Stimulated activated CD8-positive, alpha-beta memory T cell treated with anti-CD3 and anti-CD28 coated beads, Interleukin-4, amount 100 ng/mL, for 1 hour (primary cell): ENCODE data around the gene CCNY.

Source experiments
- DNase-seq, 2 donors: peaks; one replicate each; pipeline ENCODE4 v3.0.0-alpha.2; 2020; ENCODE audit warnings: low read depth in 2 of 2, low spot score in 1 of 2

Gene CCNY

DNA sequence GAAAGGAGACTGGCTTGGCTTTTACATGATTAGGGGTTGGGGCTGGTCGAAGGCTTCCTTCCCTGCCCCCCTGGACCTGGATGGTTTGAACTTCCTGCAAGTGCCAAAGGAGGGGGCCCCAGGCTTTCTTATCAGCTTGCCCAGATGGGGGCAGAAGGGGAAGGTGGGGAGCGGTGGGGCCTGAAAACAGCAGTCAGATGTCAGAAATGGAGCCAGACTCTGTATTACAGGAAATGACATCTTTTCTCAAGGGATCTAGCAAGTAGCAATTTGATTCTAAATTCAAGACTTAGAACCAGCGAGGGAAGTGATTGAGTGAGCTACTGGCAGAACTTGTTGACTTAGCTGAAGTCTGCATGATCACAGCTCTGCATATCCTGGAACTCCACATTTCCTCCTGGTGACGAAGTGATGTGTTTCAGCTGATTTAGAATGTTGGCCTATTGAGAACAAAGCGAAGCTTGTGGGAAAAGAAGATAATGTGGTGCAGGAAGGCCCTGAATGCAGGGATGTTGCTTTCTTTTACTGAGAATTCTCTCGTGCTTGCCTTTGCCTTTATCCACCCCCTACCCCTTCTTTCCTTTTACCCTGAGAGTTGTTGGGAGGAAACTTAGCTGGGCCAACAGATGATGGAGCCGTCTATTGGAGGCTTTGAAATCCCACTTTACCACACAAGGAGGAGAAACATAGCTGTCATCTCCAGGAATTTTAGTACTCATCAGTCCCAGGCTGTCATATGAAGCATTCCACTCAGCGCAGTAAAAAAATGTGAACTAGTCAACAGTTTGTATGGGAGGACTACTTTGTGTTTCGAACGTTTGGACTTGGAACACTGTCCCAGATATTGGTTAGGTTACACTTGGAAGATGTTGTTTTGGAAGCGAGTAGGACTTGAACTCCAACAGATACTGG lies 43.2 kb downstream of the CCNY start:
- no peak for DNase-seq

DNA sequence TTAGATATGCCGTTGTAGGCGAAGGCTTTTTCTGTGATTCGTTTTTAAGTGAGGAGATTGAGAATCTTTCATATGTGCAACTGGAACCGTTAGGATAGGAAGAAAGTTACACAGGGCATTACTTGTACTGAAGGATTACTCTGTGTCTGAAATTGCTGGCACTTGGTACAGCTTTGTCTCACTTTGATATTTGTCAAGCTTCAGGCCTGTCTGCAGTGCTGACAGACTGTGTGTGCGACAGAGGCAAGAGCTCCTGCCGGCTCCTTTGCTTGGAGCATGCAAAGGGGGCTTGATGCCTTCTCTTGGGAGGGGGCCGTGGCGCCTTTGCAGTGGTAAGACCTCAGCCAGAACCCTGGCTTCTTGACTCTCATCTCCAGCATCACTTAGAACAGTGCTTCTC lies 45.8 kb downstream of the CCNY start:
- DNase-seq = no peak

DNA sequence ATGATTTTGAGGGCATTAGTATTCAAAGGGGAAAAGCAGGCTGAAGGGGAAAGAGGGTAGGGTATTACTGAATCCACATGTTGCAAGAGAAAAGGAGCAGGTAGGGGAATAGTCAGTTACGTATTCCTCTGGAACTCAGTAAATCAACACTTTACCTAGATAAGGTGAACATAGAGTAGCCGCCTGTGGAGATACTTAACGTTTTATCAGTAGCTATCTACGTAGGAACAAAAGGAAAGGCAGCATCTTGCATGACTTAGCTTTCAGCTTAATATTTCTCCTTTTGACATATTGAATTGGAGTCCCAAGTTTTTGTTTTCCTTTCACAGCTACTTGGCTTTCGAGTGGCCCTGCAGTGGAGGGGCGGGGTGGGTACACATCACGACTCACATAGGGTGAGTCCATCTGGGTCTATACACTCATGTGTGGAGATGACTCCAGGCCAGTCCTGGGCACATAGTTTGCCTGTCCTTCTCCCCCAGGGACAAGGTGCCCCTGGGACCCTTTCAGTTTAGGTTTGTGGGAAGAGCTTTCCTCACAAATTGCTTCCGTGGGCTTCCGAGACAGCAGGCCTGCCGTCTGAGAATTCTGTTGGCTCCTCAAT lies 48.1 kb downstream of the CCNY start:
- no peak for DNase-seq

DNA sequence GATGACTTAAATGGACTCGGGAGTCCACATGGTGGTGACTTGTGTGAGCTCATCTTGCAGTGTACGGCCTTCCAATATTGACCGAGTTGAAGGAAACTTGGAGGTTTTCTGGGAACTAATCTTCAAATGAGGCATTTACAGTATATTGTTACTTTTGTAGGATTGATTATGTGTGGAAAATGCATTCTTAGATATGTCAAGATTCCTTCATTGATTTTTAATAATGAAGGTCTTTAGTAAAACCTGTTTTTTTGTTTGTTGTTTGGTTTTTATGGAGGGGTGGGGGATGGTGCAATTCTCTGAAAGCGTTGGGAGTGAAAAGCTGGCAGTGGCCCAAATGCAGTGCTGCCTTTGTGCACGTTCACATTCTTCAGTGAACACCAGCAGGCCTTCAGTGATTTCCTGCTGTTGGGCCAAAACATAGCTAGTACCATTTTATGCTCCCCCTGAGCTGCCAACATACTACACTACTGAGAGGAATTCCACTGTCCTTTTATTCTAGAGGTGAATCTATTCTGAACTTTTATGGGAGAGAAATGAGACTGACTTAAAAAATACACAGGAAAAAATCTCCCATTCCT lies 50.4 kb downstream of the CCNY start:
- no peak for DNase-seq

DNA sequence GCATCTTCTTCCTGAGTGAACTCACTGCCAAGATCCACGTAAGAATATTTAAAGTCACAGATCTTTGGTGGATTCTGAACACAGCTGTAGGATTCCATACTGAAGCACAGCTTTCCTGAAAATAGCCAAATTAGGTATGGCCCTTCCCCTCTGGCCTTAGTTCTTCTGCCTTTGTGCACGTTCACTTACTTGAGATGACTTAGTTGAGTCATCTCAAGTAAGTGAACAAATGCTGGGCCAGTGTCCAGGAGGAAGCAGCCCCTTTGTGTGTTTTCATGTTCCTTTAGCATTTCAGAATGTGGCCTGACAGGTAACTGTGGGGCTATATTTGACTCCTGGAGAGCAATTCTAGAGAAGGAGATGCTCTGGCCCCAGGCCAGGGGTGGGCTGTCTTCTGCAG lies 51.5 kb downstream of the CCNY start:
- no peak for DNase-seq

DNA sequence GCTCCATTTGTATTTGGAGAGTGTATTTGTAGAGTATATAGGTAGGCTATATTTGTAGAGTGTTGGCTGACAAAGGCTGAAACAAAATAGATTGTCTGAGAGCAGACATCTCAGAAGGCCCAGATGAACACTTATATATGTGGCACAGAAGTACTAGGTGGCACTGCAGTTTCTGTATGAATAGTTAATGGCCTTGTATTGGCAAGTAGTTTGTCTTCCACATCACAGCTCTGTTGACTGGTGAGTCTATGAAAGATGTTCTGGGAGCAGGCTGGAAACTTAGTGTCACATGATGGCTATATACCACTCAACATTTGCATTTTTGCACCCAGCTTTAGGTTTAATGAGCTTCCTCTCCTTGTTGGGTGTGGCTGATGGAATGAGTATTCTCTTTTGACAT lies 51.9 kb downstream of the CCNY start:
- no peak for DNase-seq

DNA sequence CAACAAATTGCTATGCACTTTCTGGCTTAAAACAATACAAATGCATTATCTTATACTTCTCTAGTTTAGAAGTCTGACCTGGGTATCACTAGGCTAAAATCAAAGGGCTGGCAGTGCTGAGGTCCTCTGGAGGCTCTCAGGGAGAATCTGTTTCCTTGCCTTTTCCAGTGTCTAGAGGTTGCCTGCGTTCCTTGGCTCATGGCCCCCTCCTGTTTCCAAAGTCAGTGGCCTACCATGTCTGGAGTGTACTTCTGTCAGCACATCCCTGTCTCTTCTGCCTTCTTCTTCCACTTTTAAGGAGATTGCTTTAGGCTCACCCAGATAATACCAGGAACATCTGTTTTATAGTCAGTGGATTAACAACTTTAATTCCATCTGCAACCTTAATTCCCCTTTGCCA lies 52.4 kb downstream of the CCNY start:
- no peak for DNase-seq

DNA sequence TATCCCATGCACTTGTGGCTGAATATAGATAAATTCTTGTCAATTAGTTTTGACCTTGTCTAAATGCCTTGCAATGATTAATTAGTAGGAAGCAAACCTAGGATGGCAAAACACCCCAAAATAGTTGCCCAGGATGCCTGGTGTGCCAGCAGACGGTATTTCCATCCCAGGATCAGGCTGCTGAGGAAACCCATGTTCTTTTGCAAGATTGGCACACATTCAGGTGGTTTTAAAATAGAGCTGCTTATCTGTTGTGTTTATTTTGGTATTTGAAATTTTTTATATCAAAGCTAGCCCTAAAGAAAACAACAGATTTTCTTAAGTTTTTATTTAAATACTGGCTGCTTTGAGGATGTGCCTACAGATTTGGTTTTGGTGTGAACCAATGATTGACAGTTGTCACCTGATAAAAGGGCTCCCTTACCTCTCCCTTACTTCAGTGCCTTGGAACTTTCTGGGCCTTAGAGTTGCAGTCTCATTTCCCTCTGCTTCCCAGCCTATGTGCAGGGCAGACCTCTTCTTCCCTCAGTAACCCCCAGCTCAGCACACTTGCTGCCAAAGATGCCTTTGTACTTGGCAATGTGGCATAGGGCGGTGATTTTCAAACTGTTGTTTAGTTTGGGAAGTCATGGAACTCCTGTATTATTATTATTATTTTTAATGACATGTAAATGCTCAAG lies 54.0 kb downstream of the CCNY start:
- DNase-seq = no peak

DNA sequence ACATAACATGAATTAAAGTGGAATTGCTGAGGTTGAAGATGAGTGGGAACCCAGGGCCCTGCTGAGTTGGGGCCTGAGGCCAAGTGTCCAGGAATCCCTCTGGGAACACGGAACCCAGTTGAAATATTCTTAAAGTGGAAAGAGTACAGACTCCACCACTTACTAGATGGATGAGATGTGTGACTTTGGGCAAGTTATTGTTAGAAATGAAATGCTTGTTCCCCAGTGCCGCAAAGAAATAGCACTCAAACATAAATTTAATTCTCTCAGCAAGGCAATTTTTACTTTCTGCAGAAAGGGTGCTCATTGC lies 54.5 kb downstream of the CCNY start:
- no peak for DNase-seq

DNA sequence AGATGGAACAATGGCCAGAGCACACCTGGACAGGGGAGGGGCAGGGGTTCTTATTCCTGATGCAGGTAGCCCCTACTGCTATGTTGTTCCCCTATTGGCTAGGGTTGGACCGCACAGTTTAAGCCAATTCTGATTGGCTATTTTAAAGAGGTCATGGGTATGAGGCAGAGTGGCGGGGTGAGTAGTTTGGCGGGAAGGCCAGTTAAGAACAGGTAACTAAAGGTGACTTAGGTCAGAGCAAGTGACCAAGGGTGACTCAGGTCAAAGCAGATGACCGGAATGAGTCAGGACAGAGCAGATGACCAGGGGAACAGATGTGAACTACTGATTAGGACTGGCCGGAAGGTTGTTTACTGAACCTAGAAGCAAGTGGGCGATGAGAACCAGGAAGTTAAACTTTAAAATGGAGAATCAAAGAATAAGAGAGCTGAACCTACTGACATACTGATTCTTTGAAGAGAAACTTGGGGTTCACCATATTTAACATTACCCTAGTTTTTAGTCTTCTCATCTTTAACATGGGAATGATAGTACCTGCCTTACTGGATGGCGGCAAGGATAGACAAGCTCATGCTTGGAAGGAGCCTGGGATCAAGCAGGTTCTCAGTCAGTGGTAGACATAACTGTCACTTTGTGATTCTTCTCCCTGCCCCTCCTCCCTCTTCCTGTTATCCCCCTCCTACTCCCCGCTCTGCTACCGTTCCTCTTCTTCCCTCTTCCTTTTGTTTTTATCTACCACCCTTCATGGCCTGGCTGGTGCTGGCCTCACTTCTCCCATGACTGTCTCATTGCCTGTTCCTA lies 55.0 kb downstream of the CCNY start:
- no peak for DNase-seq

DNA sequence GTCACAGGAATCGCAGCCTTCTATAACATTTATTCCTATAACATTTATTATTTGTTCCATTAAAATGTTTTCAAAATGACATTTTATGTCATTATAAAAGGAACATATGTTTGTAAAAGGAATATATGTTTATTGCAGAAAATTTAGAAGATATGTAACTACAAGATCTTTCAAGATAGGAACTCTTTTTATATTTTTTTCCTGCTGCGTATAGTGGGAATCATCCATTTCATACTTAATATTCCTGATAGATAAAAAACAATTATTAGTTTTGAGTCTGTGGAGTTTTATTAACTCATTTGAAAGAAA lies 55.6 kb downstream of the CCNY start:
- no peak for DNase-seq

DNA sequence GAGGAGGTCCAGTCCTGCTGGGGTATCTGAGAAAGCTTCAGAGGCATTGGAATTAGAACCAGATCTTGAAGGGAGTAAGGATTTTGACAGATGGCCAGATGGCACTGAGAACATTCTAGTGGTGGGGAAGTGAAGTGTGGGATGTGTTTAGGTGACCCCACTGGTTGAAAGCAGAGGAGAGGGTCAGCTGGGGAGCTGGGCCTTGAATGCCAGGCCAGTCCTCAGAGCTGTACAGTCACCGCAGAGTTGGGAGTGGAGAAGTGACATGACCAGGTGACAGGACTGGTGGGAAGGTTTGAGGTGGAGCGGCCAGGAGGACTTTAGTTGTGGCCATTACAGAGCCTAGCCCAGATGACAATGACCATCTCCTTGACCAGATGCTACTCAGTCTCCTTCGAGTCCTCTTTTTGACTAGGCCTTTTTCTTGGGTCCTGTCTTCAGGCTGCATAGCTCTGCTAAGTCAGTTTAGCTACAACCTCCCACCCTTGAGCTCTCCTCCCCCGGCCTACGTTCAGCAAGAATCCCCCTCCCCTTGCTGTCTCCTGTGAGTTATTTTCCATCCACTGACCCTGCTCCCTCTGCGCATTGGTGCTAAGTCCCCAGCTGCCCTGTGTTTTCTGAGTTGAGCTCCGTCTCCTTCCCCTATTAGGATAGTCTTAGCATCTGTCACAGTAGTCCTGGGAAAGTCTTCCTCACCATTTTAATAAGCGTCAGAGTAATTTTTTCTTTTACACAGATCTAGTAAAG lies 56.3 kb downstream of the CCNY start:
- DNase-seq = no peak

DNA sequence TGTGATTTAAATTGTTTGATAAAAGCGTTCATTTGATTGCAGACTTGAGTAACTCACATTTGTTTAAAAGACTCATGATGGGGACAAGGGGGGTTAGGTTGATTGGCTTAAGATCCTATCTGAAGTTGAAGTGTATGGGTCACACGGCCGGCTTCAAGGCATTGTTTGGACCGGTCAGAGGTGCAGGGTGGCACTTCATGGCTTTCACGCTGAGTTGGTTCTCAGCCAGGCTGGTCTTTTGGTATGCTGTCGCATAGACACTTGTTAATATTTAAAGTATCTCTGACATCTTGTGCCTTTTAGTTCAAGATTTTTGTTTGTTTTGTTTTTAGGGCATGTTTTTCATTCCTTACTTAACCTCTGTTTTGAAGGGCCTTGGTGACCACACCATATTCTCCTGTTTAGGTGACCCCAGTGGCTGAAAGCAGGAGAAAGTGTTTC lies 58.1 kb downstream of the CCNY start:
- DNase-seq = no peak

DNA sequence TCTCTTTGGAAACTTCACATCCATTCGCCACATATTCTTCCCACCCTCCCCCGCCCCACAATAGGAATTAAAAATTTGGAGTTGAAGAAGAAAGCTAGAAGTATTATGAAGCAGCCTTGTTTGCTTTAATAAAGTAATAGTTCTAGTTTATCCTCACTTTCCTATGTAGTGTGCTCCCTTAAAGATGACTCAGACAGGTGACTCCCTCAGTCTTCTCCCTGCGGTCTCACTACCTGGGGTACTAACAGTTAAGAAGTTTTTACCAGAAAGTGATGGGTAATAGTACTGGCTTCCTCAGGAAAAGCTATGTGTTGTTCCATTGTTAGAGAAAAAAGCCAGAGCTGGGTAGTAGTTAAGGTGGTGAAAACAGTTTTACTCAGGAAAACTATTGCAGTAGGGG lies 58.6 kb downstream of the CCNY start:
- DNase-seq = no peak

DNA sequence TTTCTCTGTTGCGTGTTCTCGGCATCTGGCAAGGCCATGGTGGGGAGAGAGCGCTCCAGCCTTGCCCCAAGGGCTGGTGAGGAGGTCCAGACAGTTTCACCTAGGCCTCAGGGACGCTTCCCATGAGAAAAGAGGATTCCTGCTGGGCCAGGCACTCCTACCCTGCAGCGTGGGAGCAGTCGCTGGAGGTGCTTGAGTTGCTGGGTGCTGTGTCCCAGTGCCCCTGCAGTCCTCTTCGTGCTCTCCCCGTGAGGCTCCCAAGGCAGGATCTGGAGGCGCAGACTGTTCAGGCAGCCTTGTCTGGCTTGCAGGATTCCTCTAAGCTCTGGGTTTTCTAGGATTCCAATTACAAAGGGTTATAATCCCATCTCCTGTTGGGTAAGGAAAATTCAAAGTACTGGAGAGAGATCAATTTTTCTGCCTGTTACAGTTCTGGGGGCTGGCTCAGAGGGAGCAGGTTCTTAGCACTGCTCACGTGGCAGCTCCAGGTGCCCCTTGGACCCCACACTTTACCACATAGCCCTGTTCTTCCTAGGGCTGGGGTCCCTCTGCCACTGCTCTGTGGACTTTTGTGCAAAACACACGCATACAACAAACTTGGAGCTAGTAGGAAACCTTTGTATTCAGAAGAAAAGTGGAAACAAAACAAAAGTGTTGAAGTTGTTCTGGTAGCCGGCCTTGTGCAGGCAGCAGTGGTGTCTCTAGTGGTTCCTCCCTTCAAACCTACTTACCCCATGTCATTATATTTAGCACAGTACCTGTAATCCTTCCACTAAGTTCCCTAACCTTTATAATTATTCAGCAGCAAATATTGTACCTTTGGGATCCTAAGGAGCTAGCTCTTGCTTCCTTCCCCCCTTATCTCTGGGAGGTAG lies 60.5 kb downstream of the CCNY start:
- DNase-seq = no peak

DNA sequence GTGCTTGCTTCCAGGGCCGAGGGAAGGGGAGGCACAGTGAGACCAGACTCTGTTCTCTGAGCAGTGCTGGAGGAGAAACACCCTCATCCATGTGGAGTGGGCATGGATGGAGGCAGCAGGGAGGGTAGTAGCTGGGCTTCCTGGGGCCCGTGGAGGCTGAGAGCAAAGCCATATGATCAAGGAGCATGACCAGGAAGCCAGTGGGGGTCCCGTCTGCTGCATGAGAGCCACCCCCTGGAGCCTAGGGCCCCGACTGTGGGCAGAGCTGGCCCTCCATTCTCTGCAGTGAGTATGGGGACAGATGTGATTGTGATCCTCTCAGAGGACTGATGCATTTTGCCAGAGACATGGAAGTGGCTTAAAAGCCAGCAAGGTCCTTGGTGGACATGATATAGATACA lies 61.6 kb downstream of the CCNY start:
- DNase-seq = no peak

DNA sequence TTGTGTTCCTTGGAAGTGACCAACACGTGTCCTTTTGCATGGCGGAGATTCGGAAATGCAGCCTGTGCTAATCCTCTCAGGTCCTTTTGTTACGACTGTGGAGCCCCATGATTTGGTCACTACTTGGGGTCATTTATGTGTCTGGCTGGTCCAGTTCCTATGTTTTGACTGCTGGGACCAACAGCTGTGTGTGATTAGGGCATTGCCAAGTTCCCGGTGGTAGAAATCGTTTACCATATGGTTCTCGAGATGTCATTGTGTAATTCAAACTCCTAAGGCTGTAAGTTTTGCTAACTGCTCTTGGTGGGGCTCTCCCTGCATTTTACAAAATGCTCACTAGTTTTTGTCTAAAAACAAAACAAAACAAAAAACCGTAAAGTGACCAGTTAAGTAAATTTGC lies 62.0 kb downstream of the CCNY start:
- DNase-seq = no peak

DNA sequence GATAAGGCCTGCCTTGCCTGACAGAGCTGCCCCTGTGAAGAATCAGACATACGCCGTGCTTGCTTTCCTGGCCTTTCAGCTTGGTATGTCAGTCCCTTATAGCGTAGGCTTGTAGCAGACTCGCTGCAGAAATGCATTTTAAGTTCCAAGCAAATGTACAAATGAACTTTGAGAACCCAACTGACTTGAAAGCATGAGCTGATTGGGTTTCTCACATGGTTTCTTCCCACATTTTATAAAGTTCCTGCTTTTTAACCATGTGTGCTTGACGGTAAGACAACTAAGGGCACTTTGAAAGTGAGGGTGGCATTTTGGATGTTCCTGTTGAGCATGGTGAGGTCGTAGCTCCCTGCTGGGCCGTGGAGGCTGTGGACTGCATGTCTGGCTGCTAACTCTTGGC lies 62.6 kb downstream of the CCNY start:
- no peak for DNase-seq

DNA sequence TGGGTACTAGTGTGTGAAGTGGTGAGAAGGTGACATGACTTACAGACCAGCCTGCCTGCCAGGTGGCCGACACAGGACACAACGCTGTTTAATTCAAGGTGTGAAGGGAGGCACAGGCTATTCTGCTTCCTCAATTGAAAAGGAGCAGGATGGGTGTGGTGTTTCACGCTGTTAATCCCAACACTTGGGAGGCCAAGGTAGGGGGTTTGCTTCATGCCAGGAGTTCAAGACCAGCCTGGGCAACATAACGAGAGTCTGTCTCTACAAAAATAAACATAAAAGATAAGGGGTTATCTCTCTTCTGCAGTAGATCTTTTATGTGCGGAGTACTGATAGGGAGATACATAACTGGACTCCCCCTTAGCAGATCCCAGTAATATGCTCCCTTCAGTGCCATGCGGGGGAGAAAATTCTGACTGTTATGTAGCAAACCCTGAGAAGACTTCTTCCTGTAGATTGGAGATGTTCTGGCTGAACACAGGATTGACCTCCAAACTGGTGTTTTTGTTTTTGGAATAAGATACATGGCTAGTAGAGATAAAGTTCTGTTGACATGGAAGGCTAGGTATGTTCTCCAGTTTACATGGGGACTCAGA lies 63.2 kb downstream of the CCNY start:
- DNase-seq = no peak
